ENCODE measurements around the gene BTBD6. TPM values are rescaled to one million over a fixed set of nuclear protein-coding genes. Genes with fewer than 3 reads are reported as not detected.

The BTBD6 gene
- total and polyA plus RNA-seq, 8 donors, result 32.7 to 52.6 (median 41.2) TPM

GRCh38 chr14:105224845-105225570, 23.3 kb upstream of the BTBD6 start:
- H3K4me3 ChIP-seq, result no peak overlapping the region
- intact Hi-C loops (cut with DNase I), result no loop called here
- H3K27ac ChIP-seq, result peak overlapping the region in 1 of 2 donors; percentile 33
- no peaks in the 10 kb centered on the region for H3K4me1 ChIP-seq
- no peaks in the 10 kb centered on the region for H3K9me3 ChIP-seq
- TF ChIP-seq CTCF (IDR thresholded peaks at IDR 0.05), result no peak
- ATAC-seq (peak; percentile 10), DNase-seq (peak in 1 of 4 donors; percentile 57)
- H3K27me3 ChIP-seq, result no peaks in the 10 kb centered on the region
- peaks cover 0 to 50% of the 10 kb centered on the region in 2 donors for H3K36me3 ChIP-seq

GRCh38 chr14:105226198-105226597, 22.1 kb upstream of the BTBD6 start:
- H3K36me3 ChIP-seq, result peaks cover 0 to 38% of the 10 kb centered on the region in 2 donors
- intact Hi-C loops (cut with DNase I), result no loop called here
- no peaks in the 10 kb centered on the region for H3K9me3 ChIP-seq
- H3K4me1 ChIP-seq, result no peaks in the 10 kb centered on the region
- ATAC-seq, result no peak
- no peak overlapping the region for H3K27ac ChIP-seq
- no peak overlapping the region for H3K4me3 ChIP-seq
- H3K27me3 ChIP-seq, result no peaks in the 10 kb centered on the region
- no peak for TF ChIP-seq CTCF (IDR thresholded peaks at IDR 0.05)
- DNase-seq, result peak in 1 of 4 donors; percentile 53

GRCh38 chr14:105227346-105227745, 21.0 kb upstream of the BTBD6 start:
- ATAC-seq (no peak), DNase-seq (peak in 1 of 4 donors; percentile 39)
- intact Hi-C loops (cut with DNase I), result no loop called here
- Histone ChIP-seq H3K36me3 (peaks cover 0 to 30% of the 10 kb centered on the region in 2 donors), H3K9me3 (no peaks in the 10 kb centered on the region), H3K27me3 (no peaks in the 10 kb centered on the region), H3K4me1 (no peaks in the 10 kb centered on the region), H3K27ac (no peak overlapping the region), H3K4me3 (no peak overlapping the region)
- no peak for TF ChIP-seq CTCF (IDR thresholded peaks at IDR 0.05)

GRCh38 chr14:105228562-105228961, 19.8 kb upstream of the BTBD6 start:
- H3K27ac ChIP-seq, result no peak overlapping the region
- no peak for TF ChIP-seq CTCF (IDR thresholded peaks at IDR 0.05)
- no peaks in the 10 kb centered on the region for H3K9me3 ChIP-seq
- peak in 2 of 4 donors; percentile 62 to 63 for DNase-seq
- no peaks in the 10 kb centered on the region for H3K27me3 ChIP-seq
- H3K4me1 ChIP-seq, result no peaks in the 10 kb centered on the region
- no peak overlapping the region for H3K4me3 ChIP-seq
- H3K36me3 ChIP-seq, result peaks cover 0 to 30% of the 10 kb centered on the region in 2 donors
- no peak for ATAC-seq
- intact Hi-C loops (cut with DNase I), result no loop called here

GRCh38 chr14:105229099-105229655, 19.2 kb upstream of the BTBD6 start:
- Histone ChIP-seq H3K4me3 (no peak overlapping the region), H3K4me1 (no peaks in the 10 kb centered on the region), H3K36me3 (peaks cover 0 to 30% of the 10 kb centered on the region in 2 donors), H3K27ac (no peak overlapping the region), H3K27me3 (no peaks in the 10 kb centered on the region), H3K9me3 (no peaks in the 10 kb centered on the region)
- DNase-seq (peak in 1 of 4 donors; percentile 61), ATAC-seq (no peak)
- intact Hi-C loops (cut with DNase I), result no loop called here
- TF ChIP-seq CTCF (IDR thresholded peaks at IDR 0.05), result no peak

All from left lung (tissue), 10 donors.